HCEC 1CT (cell line): ENCODE results near the gene CSNK1A1.
A peak's percentile ranks its signal among the peaks of the same experiment; 100 is the strongest.
"Not testable (repeated sequence)": the region's sequence is repeated elsewhere in the genome, so short reads cannot be mapped to it uniquely, and the experiment has no call there.

Experiments
- DNase-seq: peaks from one replicate; pipeline ENCODE4 v3.0.0-alpha.2; 2017

Gene CSNK1A1

GRCh38 chr5:149488645-149489306, 62.5 kb downstream of the CSNK1A1 start:
- DNase-seq = no peak

DNA sequence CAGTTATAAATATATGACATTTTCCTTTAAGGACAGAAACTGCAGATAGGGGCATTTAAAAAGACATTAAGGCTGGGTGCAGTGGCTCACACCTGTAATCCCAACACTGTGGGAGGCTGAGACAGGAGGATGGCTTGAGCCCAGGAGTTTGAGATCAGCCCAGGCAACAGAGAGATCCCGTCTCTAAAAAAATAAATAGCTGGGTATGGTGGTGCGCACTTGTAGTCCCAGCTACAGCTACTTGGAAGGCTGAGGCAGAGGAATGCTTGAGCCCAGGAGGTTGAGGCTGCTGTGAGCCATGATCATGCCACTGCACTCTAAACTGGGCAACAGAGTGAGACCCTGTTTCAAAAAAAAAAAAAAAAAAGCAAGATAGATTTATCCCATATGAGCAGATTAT, 63.6 kb downstream of the CSNK1A1 start:
- DNase-seq = no peak

DNA sequence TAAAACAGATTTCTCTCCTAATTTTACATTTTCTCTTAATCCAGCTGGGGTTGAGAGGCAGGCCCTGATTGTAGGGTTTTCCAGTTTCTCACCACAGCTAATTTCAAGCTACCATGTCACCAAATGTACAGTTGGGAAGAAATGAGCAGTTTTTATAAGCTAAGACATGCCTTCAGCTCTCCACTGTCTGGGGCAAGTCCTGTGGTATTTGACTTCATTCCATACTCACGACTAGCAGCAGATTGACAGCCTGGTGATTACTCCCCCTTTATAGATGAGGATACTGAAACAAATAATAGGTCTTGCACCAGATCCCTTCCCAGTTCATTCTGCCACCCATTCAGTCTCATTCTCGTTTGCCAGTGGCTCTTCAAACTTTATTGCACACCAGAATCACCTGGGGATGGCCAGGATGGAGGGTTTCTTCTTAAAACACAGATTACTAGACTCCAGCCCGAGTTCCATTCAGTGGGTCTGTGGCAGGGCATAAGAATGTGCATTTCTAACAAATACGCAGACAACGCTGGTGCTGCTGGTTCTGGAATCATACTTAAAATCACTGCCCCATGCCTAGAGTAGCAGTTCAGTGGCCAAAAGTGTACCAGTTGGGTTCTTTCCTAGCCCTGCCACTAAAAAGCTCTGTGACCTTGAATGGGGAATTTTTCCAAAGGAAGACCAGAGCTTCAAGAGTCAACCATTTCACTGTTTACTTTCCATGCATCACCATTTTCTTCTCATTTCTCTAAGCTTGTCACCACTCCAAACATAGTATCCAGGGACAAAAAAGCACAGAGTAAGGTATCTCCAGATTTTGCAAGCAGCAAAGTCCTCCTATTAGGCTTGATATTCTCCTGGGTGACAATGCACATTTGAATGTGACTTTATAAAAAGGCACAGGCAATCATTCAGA, 64.3 kb downstream of the CSNK1A1 start:
- peak; percentile 43 for DNase-seq

DNA sequence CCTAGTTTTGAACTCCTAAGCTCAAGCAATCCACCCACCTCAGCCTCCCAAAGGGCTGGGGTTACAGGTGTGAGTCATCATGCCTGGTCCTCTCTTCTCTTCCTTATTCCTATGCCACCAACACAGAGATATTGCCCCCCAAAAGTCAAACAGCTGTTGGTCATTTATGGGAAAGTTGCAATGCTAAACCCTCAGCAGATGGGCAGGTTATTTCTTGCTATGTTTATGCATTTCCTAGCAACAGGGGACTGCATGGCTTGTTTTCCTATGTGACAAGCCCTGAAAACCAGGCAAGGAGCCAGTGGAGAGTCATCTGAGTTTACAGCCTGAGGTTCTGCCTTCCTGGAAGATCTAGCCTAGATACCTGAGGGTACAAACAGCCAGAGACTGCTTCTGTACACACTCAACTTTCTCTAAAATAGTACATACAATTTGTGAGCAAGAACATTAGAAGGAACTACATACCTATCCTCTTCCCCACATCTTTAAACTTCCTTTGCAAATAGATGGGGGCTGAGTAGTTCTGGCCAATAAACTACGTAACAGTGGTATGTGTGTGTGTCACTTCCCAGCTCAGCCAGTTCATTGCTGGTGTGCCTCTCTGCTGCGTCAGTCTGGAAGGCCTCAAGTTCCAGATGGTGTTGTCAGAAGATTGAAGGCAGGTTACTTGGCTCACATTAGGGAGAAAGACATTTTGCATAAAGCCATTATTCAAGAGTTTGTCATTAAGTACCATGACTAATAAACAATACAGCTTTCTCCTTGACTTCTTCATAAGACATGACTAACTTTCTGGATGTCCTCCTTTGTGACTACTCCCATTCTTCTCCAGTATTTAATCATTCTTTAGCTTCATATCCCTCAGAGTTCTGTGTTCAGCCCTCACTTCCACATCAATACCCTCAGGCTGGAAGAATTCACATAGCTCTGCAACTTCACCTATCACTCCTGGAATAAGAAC, 65.3 kb downstream of the CSNK1A1 start:
- DNase-seq = peak; percentile 100

- no peak for DNase-seq
These were observed 69.8 kb downstream of the CSNK1A1 start for GRCh38 chr5:149481485-149481884.

DNA sequence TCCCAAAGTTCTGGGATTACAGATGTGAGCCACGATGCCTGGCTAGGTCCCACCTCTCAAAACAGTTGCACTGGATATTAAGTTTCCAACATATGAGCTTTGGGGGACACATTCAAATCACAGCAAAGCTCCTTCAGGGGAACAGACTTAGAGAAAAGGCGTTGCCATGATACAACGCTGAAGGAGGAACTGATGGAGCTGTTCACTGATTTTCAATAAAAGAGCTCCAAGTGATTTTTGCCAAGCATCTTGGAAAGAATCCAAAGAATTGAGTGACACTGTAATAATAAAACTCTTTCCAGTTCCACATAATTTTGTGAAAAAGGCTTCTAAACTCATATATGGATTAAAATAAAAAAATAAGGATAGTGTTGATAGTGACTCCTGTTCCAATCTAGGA, 72.5 kb downstream of the CSNK1A1 start:
- no peak for DNase-seq

DNA sequence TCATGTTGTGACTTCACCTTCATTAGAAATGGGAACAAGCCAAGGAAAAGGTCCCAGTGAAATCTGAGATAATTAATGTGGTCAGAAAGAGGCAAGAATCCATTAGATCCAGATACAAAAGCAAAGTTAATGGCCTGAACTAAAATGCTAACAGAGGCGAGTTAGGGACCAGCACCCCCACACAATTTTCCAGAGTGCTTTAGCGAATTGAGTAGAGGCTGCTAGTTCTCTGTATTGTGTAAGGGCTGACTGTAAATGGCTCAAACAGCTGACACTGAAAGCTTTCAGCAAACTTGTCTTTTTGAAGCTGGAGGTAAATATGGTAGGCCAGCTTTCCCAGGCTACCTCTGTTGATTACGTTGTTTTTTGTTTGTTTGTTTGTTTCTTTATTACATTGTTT, 75.5 kb downstream of the CSNK1A1 start:
- no peak for DNase-seq

DNA sequence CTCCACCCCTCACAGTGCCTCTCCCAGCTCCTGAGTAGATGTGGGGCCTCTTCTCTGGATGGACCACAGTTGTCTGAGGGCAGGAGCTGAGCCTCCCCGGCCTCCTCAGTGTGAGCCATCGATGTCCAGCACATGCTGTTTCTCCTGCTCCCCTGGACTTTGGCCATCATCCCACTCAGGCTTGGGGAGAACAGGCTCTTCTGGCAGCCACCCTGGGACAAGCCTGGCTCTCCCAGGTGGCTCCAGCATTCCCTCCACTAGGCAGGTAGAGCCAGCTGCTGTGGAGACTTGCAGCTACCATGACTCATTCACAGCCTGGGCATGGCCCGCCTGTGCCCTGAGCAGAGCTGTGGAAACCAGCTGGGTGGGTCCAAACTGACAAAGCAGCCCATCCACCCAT, 77.0 kb downstream of the CSNK1A1 start:
- DNase-seq = no peak

- no peak for DNase-seq
These were observed 77.8 kb downstream of the CSNK1A1 start for GRCh38 chr5:149473441-149473840.

DNA sequence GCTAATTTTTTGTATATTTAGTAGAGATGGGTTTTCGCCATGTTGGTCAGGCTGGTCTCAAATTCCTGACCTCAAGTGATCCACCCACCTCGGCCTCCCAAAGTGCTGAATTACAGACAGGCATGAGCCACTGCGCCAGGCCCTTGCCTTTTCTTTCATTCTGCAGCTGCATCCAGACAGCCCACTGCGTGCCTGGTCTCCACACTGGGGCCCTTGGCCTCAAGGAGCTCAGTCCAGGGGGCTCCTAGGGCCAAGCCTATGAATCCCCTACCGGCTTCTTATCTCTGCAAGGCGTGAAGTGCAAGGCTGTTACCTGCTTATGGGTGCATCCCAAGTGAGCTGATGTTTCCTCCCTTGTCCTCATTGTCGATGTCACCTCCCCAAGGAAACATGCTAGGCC, 78.8 kb downstream of the CSNK1A1 start:
- DNase-seq = no peak

DNA sequence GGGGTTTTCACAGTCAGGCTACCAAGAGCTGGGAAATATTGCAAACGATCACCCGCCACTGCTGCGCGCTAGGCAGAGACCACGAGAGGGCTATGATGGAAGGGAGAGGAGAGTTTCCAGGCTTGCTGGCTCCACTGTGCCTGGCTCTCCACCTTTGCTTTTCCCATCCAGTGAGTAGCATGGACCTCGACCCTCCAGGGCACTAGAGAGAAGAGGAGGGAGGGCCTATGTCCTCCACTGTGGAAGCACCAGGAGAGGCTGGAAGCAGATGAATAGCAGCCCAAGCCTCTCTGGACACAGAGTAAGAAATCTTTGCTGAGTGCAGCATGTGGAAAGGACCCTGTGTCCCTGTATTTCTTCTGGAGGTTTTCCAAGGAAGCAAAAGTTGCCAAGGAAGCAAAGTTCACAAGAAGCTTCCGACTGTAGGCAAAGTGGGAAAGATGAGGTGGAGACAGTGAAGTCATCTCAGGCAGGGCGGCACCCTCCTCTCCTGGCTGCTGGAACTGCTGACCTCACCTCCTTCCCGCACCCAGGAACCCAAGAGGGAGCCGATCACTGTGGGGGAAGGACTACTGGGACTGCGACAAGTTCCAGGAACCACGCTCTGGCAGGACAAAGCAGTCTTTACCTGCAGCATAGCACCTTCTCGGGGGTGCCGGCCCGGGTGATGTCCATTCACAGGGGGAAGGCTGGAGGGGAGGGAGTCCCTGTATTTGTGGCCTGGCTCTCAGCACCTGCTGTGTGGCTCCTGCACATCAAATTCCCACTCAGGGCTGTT, 79.6 kb downstream of the CSNK1A1 start:
- DNase-seq = no peak

GRCh38 chr5:149470942-149471341, 80.3 kb downstream of the CSNK1A1 start:
- DNase-seq = no peak

DNA sequence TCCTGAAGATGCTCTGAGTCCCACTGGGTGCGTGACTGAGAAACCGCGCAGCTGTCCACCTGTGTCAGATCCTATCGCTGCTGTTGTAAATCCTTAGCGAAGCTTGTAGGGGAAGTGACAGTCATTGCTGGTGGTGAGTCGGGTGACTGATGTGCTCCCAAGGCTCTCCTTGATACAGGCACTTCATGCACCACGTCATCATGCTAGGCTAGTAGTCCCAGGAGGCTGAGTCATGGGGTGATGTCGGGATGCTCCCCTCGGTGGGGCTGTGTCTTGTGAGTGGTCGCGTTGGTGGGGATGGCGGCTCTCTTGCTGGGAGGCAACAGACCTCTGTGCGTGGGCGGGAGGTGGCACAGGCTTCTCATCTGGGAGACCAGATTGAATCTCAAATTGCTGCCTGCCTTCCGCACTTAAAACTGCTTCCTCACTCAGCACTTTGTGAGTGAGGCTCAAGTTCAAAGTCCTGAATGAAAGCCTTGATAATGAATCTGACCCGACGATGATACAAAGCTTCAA, 84.7 kb downstream of the CSNK1A1 start:
- DNase-seq = peak; percentile 57

DNA sequence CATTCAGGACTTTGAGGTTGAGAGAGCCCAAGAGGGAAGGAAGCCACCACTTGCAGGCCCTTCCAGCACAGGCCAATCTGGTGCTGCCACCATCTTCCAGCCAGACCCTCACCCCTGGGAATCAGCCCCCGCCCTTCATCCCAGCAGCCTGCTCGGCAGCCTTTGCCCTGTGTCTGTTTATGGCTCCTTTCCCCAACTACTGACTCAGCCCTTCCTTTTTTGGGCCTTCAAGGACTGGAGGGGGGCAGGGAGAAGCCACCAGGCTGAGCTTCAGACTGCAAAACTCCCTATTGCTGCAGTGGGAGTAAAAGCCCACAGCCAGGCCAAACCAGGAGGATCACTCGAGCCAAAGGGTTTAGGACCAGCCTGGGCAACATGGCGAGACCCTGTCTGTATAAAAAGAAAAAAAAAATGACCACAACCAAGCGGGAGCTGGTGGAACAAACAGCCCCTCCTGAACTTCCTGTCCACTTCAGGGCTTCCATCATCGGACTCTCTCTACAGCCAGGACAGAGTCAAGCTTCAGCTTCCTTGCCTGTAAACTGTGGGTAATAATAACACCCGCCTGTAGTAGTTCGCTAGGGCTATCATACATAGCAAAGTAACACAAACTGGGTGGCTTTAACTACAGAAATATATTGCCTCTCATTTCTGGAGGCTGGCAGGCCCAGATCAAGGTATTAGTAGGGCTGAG, 86.3 kb downstream of the CSNK1A1 start:
- peak; percentile 59 for DNase-seq

DNA sequence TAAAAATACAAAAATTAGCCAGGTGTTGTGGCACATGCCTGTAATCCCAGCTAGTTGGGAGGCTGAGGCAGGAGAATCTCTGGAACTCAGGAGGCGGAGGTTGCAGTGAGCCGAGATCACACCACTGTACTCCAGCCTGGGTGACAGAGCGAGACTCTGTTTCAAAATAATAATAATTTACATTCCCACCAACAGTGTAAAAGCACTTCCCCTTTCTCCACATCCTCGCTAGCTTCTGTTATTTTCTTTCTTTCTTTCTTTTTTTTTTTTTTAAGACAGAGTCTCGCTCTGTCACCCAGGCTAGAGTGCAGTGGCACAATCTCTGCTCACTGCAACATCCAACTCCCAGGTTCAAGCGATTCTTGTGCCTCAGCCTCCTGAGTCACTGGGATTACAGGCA, 89.3 kb downstream of the CSNK1A1 start:
- not testable (repeated sequence) for DNase-seq

- no peak for DNase-seq
These were observed 91.3 kb downstream of the CSNK1A1 start for GRCh38 chr5:149459891-149460290.

GRCh38 chr5:149457393-149457763, 93.9 kb downstream of the CSNK1A1 start:
- DNase-seq = no peak

- DNase-seq = no peak
These were observed 94.4 kb downstream of the CSNK1A1 start for GRCh38 chr5:149456597-149457392.

DNA sequence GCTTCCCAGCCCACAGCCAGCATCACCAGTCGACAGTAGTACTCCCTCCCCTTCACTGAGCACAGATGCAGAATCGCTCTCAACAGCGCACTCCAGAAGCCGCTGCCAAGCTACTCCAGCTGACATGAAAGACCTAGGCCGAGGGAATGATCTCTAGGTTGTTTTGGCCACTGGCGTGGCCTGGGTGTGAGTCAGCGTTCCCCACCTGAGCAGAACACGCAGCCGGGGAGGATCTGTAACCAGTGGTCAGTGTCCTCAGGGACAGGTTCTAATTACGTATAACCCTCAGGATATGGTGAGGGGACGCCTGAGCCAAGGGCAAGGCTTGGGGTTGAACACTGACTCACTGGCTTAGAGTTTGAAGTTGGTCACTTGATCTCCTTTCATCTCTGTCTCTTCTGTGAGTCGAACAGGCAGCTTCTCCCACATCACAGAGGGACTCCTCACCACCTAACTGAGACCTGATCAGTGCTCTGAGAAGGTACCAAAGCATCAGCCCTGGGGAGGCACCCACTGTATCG, 95.3 kb downstream of the CSNK1A1 start:
- DNase-seq = peak; percentile 51
